HG02884 (cell line): Measurements from ENCODE around the gene ADCY2.

Experiments used
- ATAC-seq: cut with Tn5 transposase; IDR thresholded peaks from one replicate; pipeline ENCODE4 v1.9.1; 2021; ENCODE audit warnings: mild to moderate bottlenecking, moderate library complexity; ENCODE audit not compliant: unreplicated experiment

Gene ADCY2

DNA sequence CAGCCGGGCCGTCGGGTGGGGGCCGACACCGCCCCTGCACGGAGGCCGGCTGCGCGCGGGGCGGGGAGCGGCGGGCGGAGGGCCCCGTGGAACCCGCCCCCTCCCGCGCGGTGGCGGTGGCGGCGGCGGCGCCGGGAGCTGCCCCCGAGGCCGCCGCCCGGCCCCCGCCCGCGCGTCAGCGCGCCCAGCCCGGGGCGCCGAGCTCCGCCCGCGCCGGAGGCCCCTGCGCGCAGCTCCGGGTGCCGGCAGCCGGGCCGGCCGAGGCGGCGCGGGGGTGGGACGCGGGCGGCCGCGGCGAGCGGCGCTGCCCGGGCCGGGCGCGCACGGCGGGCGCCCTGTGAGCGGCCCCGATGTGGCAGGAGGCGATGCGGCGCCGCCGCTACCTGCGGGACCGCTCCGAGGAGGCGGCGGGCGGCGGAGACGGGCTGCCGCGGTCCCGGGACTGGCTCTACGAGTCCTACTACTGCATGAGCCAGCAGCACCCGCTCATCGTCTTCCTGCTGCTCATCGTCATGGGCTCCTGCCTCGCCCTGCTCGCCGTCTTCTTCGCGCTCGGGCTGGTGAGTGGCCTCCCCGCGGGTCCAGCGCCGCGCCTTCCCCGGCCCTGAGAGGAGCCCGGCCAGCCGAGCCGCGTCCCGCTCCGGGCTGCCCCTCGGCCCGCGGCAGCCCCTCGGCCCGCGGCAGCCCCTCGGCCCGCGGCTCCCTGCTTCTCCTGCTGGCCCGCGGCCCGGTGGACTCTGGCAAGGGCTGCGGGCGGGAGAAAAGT, at the start of gene ADCY2:
Gene ADCY2, plus strand, starts transcription at position 192 of the 766 bp plus-strand sequence. Its CDS starts 159 bp downstream, at position 351.
- ATAC-seq, result no peak

DNA sequence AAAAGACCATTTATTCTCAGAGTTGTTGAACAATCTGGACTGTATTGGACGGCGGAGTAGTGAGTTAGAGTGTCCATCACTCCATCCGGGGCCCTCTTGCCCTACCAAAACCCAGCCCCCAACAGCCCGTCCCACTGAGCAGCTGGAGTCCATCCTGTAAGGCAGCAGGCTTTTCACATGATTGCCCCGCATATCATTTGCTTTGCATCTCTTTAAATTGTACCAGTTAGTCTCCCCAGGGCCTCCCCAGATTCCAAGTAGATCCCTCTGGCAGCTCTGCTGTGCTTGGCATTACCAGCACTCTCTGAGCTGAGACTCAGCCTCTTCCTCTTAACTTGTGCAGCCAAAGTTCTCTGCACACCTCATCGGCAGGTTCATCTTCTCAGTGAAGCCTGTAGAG, 48.6 kb upstream of the ADCY2 start:
- no peak for ATAC-seq

DNA sequence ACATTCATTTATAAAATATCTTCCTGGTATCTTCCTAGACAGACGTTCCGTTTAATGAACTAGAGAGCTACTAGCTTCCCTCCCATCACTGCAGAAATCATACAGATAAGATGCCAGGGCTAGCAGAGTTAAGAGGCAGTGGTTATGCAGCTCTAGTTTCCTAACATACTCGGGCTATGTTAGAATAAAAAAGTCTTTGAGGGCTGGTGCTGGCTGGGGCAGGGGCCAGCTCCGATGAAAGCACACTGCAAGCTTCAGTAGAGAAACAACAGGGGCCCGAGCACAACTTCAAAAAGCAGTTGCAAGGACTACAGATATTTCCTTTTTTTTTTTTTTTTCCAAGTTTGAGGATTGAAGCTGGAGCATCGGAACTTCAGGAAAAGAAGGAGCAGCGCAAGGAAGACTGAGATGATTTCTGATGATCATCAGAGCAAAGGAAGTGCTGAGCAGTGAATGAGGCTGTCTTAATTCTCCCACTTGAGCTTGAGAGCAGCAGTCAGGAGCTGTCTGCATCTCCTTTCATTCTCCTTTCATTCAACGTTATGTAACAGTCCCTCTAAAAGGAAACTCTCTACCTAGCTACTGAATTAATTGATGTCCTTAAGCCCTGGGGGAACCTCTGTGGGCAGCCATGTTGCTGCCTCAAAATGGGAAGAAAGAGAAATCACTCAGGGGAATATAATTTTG, 47.6 kb upstream of the ADCY2 start:
- no peak for ATAC-seq

DNA sequence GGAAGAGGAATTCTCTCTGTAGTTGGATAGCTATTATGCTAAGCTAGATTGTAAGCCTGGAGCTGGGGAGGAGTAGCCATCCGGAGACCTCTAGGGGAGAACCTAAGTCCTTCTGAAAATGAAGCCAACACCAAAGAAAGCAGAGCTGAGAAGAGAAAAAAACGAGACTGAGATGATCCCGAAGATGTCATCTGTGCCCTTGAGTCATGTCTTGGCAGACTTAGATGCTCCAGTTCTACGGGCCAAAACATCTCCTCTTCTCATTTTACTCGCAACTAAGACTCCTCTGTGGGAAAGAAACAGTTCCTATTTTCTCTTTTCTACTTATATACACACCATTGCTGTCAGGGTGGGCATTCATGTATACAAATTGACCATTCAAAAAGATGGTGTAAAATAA, 34.3 kb upstream of the ADCY2 start:
- ATAC-seq, result no peak

DNA sequence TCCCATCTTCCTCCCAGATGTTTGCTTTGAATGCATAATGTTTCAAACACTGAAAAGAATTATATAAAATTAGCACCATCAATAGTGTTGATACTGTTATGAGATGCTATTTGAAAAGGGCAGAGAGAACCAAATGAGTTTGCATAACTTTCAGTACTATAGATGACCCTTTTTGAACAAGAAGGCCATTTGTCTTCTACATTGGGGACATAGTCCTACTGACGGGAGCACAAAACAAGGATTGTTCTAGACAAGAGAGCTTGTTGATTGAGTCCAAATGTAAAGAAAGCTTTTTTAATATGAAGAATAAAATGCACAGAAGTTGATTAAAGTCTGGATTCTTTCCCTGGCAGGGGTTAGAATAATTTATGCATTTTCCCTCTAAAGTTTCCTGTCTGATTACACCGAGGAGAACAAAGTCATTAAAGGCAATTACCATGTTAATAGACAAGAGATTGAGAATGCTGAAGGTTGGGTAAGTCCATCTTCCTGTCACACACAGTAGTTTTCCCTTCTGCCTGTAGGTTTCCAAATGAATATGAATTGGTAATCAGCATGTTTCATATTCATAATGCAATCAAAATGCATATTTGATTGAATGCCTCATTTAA, 32.8 kb upstream of the ADCY2 start:
- ATAC-seq, result no peak

DNA sequence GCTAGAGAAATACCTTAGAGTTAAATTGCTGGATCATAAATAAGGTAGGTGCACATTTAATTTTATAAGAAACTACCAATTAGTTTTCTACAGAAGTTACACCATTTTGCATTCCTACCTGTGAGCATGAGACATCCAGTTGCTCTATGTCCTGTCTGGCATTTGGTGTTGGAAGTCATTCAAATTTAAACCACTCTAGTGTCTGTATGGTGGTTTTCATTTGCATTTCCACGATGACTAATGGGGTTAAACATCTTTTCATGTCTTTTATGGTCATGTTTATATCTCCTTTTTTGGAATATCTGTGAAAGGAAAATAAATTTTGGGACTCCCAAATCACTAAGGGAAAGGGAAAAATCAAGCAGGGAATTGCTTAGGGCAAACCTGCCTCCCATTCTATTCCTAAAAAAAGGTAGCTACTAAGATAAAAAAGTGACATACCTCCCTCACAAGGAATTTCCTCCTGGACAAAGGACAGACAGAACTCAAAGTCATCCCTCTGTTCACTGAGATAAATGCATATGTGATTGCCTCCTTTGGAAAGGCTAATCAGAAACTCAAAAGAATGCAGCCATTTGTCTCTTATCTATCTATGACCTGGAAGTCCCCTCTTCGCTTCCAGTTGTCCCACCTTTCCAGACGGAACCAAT, 31.6 kb upstream of the ADCY2 start:
- ATAC-seq, result no peak

DNA sequence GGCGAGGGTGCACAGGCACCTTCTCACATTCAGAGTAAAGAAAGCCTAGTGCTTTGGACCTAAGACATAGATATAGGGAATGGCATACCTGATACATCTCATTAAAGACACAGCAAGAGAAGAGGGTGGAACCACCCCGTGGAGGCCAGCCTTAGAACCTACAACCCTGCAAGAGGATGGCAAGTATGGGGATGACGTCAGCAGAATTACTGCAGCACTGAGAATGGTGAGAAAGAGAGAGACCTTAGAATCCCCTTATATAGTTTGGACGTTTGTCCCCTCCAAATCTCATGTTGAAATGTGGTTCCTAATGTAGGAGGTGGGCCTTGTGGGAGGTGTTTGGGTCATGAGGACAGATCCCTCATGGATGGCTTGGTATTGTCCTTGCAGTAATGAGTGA, 28.2 kb upstream of the ADCY2 start:
- ATAC-seq, result no peak

DNA sequence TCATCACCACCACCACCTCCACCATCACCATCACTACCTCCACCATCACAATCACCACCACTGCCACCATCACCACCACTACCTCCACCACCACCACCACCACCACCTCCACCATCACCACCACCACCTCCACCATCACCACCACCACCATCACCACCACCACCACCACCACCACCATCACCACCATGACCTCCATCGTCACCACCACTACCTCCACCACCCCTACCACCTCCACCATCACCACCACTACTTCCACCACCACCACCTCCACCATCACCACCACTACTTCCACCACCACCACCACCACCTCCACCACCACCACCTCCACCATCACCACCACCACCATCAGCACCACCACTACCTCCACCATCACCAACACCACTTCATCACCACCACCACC, 23.5 kb upstream of the ADCY2 start:
- no peak for ATAC-seq

DNA sequence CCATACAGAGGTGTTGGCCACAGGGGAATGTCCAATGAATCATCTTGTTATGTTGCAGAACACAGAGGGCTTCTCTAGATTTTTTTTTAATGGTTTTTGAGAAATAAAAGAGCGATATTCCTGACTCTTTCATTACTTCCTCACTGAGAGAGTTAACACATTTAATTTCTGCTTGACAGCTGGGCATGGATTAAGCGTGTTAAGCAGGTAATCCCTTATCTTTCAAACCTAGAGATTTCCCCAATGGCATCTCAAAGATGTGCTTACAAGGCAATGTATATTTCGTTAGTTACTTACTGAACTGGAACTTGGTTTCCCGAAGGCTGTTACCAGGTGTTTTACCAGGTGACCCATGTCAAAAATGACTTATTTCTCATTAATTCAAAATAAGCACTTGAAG, 21.8 kb upstream of the ADCY2 start:
- no peak for ATAC-seq

DNA sequence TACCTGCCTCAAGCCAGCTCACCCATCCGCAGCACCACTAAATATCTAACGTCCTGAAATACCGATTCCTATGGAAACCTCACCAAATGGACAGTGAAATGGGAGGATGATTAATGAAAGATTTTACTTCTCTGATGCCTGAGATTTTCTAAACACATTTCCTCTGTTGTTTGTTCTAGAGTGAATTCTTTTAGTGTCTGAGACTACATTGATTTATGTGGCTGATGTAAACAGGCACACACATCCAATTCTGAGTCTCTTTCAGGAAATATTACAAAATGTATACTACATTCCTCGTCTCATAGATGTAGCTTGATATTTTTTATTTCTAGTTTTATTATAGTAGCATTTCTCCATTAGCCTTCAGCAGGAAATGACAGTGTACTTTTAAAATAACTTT, 20.5 kb upstream of the ADCY2 start:
- no peak for ATAC-seq

DNA sequence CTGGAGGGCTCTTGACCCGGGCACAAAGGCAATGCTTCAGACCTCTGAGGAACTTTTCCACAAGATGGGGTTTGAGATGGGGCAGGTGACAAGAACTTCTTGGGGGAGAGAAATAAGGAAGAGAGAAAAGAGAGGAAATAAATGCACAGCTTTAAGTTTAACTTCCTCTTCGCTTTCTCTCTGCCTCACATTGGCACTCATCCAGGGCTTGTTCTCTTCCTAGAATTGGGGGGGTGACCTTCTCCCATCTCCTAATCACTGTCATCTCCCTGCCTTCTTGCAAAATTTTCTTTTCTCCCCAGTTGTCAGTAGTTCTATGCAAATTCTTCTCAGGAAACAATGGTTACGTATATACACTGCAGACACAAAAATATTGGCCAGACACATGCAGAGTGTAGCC, 19.1 kb upstream of the ADCY2 start:
- no peak for ATAC-seq

DNA sequence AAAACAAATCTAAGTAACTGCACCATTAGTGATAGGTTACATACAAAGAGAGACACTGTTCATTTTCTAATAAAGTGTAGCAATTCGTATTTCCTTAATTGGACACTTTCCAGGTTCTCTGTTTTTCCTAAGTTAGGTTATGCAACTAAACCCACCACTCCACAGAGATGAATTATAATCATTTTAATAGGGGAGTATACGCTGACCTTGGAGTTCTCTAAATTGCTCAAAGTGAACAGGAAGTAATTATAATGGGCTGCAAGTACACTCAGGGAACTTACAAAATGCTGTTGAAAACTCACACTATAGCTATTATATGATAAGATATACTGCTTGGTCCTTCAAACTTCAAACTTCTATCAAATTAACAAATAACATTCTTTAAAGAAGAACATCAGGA, 18.2 kb upstream of the ADCY2 start:
- no peak for ATAC-seq

DNA sequence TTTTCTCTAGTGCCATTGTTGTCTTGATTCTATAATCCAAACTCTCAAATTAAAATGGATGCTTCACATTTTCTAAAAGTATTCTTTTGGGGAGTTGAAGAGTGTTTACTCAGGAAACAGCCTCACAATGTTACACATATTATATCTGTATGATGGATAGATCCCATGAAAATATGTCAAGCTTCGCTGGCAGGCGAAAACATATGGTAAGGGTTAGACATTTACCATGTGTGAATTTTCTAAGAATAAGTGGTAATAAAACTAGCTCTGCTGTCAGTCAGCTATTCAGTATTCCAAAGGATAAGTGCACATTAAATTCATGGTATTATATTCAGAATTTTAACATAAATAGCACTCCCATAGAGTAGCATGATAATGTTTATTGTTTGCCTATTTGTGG, 13.3 kb upstream of the ADCY2 start:
- ATAC-seq, result no peak

DNA sequence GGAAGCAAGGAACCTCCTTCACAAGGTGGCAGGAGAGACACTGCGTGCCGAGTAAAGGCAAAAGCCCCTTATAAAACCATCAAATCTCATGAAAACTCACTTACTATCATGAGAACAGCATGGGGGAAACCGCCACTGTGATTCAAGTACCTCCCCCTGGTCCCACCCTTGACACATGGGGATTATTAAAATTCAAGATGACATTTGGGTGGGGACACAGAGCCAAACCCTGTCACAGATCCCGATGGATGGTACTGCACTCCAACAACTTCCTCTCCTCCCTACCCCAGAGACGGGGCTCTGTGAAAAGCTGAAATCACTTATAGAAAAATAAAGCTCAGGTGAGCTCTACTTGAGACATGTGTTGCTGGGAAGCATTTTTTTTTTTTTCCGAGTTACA, 10.3 kb upstream of the ADCY2 start:
- no peak for ATAC-seq

DNA sequence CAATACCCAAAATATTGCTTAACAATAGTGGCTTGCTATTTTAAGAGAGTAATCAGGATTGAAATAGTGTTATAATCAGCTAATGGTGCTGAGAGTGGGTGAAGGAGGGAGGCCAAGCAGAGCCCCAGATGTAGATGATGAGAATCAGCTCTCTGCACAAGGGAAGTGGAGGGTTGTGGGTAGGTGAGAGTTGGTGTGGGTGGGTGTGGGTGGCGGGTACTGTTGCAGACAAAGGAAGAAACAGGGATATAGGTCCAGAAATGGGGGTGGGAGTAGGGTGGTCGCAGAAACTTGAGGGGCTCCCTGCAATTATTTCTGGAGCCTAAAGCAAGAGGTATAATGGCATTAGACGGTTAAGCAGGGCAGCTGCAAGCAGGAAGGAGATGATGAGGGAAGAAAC, 7.4 kb upstream of the ADCY2 start:
- ATAC-seq, result no peak

DNA sequence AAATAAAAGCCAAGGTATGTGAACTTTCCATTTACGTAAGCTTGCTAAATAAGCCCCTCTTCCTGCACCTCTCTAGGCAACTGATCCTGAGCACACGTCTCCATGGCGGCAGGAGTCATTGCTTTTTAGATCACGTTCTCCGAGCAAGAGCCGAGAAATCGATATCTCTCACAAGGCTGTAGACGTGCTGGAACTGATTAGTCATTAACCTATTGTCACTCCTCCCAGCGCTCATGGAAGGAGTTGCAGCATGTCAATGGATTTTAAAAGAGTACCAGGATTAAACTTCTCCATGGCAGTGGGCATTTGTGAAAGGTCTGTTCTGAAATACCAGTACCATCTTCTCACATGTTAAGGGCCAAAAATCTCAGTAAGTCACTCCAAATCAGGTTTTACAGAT, 4.7 kb upstream of the ADCY2 start:
- ATAC-seq, result no peak

DNA sequence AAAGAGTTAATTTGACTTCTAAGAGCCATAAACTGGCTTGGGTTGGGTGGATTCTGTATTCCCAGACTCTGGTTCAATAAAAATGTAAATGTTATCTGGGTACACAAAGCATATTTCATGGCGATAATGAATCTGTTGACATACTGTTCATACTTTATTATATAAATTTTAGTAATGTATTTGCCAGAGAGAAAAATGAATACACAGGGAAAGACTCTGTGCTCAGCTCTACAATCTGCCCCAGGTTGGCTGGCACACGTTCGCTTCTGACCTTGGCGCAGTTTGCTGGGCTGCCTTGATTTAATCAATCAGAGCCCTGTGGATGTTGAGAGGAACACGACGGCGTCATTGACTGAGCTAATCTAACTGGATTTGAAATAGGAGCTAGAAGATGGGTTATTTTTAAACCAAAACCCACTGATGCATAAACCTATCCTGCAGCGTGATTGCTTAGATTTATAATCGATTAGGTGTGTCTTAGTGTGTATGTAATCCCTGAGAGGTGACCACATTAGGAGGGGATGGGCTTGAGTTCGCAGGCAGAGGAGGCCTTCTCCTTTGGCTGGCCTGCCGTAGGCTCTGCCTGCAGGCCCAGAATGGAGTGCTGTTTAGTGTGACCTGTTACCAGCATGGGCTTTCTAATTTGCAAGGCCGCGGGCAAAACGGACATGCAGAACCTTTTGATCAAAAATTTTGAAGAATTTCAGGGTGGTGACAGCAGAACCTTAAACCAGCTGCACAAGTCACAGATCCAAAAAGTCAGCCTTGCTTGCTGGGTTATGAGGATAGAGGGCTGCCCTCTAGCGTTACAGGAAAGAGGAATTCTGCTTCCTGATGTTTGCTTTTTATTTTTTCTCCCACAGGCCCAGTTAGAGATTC, 3.9 kb upstream of the ADCY2 start:
- no peak for ATAC-seq

DNA sequence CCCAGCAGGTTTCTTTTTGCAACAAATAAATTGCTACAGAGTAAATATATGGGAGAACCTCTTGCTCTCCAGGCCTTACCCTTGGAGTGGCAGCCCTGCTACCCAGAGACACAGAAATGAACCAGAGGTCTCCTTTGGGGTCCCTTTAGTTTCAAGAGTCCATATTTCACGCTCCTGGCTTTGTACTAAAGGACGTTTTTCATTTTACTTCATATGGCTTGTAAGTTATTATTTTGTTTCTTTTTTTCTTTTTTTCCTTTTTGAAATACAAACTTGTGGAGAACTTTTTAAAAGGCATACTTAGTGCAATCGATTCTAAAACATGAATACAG, 3.3 kb upstream of the ADCY2 start:
- ATAC-seq, result no peak

DNA sequence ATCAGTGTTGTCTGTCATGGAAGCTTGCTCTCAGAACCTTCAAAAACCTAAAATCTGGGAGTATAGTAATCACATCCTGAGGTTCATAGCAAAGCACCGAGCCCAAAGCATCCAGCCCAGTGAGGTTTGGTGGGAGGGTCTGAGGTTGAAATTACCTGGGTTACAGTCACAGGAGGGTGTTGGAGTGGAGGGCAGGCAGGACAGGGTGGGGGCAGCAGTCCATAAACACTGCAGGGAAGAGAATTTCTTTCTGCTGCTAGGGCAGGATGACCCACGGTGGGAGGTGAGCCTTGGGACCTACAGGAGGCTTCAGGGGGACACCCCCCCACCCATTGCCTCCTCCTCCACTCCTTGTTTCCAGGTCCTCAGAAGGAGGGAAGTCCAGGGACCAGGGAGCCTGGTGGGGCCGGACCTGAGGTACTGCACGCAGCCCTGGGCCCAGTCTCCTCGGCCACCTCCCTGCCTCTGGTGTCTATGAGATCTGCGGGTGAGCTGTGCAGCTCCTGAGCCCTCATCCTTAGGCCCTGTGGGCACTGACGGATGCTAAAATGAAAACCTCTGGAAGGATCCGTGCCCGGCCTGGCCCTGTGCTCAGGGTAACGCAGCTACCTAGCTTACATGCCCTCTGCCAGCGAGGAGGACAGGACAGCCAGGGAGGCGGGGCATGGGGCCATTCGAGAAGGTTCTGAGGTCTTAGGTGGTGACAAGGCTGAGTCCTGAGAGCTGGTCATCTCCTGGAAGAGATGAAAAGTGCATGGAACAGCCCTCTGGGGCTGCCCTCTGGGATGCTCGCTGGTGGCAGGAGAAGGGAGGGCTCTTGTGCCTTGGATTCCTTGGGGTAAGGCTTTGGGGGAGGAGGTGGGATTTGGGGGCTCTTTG, 1.8 kb upstream of the ADCY2 start:
- no peak for ATAC-seq

DNA sequence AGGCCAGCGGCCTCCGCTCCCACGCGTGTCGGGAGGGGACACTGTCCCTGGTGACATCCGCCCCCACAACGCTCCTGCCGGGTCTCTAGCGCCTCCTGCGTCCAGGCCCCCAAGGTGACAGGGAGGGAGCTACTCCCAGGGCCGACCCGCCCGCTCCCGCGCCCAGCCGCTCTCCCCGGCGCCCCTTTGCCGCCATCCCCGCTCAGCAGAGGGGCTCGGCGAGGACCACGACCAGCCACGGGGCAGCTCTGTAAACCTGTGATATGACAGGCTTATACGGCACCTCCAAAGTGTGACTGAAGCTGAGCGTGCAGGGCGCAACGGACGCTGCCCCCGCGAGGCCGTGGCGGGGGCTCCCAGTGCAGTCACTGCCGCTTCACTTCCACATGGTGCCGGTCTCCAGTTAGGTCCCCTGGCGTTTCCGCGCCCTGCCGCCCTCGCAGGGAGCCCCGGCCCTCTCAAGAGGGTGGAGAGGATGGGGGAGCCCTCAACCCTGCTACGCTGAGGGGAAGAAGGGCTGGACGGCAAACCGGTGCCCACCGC, 978 bp upstream of the ADCY2 start:
- ATAC-seq, result no peak
